ENCODE results near the gene GULP1. TPM values are rescaled to one million over a fixed set of nuclear protein-coding genes. Genes with fewer than 3 reads are reported as not detected.

GULP1 gene
- total RNA-seq, 1 donor from 2014 or later = 17.7 TPM

GRCh38 chr2:188326669-188327301 is 35.1 kb downstream of the GULP1 start:
- no peak for TF ChIP-seq CTCF (IDR thresholded peaks at IDR 0.05; ENCODE audit: partially characterized antibody, unreplicated experiment)
- Mint-ChIP-seq H3K9me3 (ENCODE audit: unreplicated experiment) (peaks cover 3% of the 10 kb centered on the region), H3K4me1 (ENCODE audit: low read depth, unreplicated experiment) (peaks cover 32% of the 10 kb centered on the region), H3K27ac (ENCODE audit: unreplicated experiment) (no peak overlapping the region), H3K36me3 (ENCODE audit: unreplicated experiment) (no peaks in the 10 kb centered on the region), H3K4me3 (ENCODE audit: unreplicated experiment) (peak overlapping the region; percentile 48), H3K27me3 (ENCODE audit: unreplicated experiment) (peaks cover 2% of the 10 kb centered on the region)
- DNase-seq = peak; percentile 25

- peaks cover 33% of the 10 kb centered on the region for H3K4me1 Mint-ChIP-seq (ENCODE audit: low read depth, unreplicated experiment)
- DNase-seq = no peak
- H3K4me3 Mint-ChIP-seq (ENCODE audit: unreplicated experiment) = no peak overlapping the region
- H3K36me3 Mint-ChIP-seq (ENCODE audit: unreplicated experiment) = no peaks in the 10 kb centered on the region
- H3K27me3 Mint-ChIP-seq (ENCODE audit: unreplicated experiment) = peaks cover 2% of the 10 kb centered on the region
- no peak overlapping the region for H3K27ac Mint-ChIP-seq (ENCODE audit: unreplicated experiment)
- no peak for TF ChIP-seq CTCF (IDR thresholded peaks at IDR 0.05; ENCODE audit: partially characterized antibody, unreplicated experiment)
- peaks cover 3% of the 10 kb centered on the region for H3K9me3 Mint-ChIP-seq (ENCODE audit: unreplicated experiment)
These were observed 36.0 kb downstream of the GULP1 start for GRCh38 chr2:188327518-188328213.

GRCh38 chr2:188328419-188328818 is 36.7 kb downstream of the GULP1 start:
- peaks cover 2% of the 10 kb centered on the region for H3K27me3 Mint-ChIP-seq (ENCODE audit: unreplicated experiment)
- H3K9me3 Mint-ChIP-seq (ENCODE audit: unreplicated experiment) = peaks cover 3% of the 10 kb centered on the region

GRCh38 chr2:188330316-188331053 is 38.8 kb downstream of the GULP1 start:
- DNase-seq = no peak
- H3K9me3 Mint-ChIP-seq (ENCODE audit: unreplicated experiment) = peaks cover 3% of the 10 kb centered on the region
- H3K27ac Mint-ChIP-seq (ENCODE audit: unreplicated experiment) = no peak overlapping the region
- no peak overlapping the region for H3K4me3 Mint-ChIP-seq (ENCODE audit: unreplicated experiment)
- TF ChIP-seq CTCF (IDR thresholded peaks at IDR 0.05; ENCODE audit: partially characterized antibody, unreplicated experiment) = no peak
- peaks cover 39% of the 10 kb centered on the region for H3K4me1 Mint-ChIP-seq (ENCODE audit: low read depth, unreplicated experiment)
- no peaks in the 10 kb centered on the region for H3K36me3 Mint-ChIP-seq (ENCODE audit: unreplicated experiment)
- H3K27me3 Mint-ChIP-seq (ENCODE audit: unreplicated experiment) = peaks cover 2% of the 10 kb centered on the region

More at GRCh38 chr2:188328419-188328818, 36.7 kb downstream of the GULP1 start:
- Mint-ChIP-seq H3K4me3 (ENCODE audit: unreplicated experiment) (no peak overlapping the region), H3K27ac (ENCODE audit: unreplicated experiment) (no peak overlapping the region), H3K36me3 (ENCODE audit: unreplicated experiment) (no peaks in the 10 kb centered on the region), H3K4me1 (ENCODE audit: low read depth, unreplicated experiment) (peaks cover 34% of the 10 kb centered on the region)
- no peak for DNase-seq
- TF ChIP-seq CTCF (IDR thresholded peaks at IDR 0.05; ENCODE audit: partially characterized antibody, unreplicated experiment) = no peak

Data from glutamatergic neuron (in vitro differentiated cells).